Stimulated activated CD8-positive, alpha-beta memory T cell treated with anti-CD3 and anti-CD28 coated beads, Interleukin-4, amount 100 ng/mL, for 48 hours (primary cell): ENCODE measurements around the gene ADSS1.

Experiments used
- DNase-seq: peaks from one replicate; pipeline ENCODE4 v3.0.0-alpha.2; 2020

Gene ADSS1

DNA sequence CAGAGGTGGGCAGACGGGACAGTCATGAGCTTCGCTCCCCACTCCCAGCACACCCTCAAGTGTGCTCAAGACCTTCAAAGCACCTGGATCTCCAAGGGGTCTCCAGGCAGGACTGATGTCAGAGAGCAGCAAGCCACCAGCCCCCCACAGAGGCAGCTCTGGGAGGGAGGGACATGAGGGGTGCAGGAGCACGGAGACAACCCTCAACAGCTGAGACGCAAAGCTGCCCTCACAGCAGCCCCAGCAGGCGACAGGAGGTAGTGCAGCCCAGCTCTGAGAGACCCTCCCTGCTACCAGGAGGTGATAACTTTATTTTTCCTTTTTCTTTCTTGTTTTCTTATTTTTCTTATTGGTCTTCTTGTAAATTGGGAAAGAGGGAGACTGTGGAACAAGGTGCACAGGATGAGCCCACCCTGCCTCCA, 46.8 kb downstream of the ADSS1 start:
- DNase-seq: peak; percentile 50

DNA sequence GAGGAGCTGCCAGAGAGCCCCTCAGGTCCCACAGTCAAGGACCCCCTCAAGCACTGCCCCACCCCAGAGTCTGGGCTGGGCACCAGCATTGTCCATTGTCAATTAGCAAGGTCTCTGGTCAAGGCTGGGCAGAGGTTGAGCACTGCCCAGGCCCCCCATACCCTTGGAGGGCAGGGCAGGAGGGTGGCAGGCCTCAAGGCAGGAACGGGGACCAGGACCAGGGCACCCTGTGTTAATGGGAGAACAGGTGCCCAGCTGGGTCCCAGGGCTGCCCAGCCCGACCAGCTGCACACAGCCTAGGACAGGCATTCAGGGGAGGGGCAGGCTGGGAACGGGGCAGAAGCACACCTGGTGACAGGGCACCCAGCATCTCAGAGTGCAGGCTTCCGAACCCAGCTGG, 47.3 kb downstream of the ADSS1 start:
- no peak for DNase-seq

DNA sequence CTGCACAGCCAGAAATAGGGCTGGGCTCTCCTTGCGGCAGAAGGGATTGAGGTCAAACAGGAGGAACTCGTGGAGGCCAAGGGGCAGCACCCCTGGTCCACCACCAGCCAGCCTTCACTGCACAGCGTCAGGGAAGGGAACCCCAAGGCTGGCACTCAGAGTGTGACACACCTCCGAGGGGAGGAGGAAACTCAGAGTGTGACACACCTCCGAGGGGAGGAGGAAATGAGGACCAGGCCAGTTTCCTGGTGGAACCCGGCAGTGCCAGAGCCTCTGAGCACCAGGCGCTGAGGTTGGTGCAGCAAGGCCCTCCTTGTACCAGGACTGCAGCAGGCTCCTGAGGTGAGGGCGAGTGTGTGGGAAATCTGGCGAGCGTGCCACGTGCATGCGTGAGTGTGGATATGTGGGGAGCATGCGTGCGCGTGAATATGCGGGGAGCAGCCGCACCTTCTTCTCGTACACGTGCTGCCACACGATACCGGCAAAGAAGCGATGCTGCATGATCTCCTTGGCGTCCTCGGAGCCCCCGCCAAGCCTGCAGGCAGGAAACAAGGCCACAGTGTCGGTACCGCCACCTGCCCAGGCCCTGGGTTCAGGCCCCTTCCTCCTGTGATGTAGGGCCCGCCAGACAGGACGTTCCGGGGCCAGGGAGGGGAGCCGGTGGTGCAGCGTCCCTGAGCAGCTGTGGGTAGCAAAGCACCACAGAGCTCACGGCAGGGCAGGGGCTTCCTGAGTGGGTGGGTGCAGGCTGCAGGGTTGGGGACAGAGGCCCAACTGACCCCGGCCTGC, 48.1 kb downstream of the ADSS1 start:
- DNase-seq: no peak

DNA sequence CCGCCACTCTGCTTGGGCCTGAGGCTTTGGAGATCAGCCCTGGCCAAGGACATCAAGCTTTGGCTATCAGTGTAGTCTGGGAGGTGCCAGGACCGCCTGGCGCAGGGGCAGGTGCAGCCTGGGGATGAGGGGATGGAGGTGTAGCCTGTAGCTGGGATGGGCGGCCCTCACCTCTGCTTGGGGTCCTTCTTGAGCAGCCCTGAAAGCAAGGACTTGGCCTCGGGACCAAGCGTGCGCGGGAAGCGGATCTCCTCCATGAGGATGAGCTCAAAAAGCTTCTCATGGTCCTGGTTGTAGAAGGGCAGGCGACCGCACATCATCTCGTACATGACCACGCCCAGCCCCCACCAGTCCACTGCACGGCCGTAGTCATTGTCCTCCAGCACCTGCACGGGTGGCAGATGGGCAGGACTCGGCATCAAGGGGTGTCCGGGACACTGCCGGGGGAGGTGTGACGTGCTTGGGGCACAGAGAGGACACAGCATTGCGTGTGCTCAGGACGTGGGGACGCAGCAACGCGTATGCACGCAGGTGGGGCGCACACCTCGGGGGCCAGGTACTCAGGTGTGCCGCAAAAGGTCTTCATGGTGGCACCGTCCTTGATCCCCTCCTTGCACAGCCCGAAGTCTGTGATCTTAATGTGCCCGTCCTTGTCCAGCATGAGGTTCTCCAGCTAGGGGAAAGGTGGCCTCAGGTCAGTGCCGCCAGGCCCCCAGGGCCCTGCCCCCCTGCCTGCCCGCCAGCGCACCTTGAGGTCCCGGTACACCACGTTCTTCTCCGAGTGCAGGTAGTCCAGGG, 48.9 kb downstream of the ADSS1 start:
- DNase-seq: no peak

DNA sequence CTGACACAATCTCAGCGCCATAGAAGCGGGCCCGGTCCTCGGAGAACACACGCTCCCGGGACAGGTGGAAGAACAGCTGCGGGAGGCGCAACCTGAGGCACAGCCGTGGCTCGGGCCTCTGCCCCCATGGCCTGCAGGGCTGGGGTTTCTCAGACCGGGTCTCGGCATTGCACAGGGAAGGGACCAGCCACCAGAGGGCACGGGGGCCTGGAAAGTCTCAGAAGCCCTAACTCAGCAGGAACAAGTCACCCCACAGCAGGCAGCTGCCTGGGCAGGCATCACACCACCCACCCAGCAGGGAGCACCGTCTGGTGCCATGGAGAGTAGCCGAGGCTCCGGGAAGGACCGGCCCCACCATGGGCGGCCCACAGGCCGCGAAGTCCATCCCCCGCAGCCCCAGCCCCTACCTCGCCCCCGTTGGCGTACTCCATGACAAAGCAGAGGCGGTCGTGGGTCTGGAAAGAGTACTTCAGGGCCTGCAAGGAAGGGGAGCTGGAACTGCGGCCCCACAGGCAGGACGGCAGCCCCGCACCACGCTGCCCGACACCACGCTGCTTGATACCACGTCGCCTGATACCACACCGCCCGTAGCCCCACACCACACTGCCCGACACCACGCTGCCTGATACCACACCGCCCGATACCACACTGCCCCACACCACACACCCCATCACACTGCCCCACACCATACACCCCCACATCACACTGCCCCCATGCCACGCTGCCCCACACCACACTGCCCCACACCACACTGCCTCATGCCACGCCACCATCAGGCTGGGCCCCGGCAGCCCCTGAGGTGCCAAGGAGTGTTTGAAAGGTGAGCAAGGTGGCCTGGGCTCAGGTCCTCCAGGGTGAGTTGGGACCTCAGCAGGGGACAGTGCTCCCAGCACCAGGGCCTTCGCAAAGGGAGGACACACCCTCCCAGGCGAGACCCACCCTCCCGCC, 49.8 kb downstream of the ADSS1 start:
- DNase-seq: no peak

DNA sequence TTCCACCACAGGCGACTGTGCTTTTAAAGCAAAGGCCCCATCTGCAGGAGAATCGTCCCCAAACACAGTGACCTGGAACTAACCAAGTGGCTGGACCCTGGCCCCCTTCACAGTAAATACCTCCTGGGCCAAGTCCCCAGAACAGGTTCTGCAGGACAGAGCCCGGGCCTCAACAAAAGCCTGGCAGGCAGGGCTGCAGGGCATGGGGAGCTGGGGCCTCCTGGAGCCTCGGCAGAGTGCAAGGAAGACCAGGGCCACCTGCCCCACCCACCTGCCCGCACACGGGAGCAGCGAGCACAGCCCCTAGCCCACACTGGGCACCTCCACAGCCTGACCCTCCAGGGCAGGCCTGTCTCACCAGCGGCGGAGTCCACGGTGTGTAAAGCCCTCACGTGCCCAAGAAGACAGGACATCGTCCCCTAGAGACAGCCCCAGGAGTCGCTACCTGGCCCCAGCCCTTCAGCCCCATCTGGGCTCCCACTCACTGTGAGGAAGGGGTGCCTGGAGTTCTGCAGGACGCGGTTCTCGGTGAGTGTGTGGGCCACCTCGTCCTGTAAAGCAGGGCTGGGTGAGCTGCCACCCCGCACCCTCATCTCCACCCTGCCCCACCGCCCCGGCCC, 50.5 kb downstream of the ADSS1 start:
- no peak for DNase-seq

DNA sequence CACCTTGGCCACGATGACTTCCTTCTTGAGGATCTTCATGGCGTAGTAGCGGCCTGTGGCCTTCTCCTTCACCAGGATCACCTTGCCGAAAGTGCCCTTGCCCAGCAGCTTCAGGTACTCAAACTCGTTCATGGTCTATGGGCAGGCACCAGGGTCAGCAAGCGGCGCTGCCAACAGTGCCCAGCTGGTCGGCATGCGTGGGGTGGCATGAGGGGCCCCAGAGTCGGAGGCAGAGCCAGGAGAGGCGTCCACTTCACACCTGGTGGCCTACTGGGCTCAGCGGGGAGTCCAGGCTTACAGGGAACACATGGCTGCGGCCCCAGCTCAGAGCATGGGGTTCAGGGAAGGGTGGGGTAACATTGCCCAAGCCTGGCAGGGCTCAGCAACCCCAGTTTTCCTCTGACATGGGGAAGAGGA, 51.1 kb downstream of the ADSS1 start:
- DNase-seq: no peak

DNA sequence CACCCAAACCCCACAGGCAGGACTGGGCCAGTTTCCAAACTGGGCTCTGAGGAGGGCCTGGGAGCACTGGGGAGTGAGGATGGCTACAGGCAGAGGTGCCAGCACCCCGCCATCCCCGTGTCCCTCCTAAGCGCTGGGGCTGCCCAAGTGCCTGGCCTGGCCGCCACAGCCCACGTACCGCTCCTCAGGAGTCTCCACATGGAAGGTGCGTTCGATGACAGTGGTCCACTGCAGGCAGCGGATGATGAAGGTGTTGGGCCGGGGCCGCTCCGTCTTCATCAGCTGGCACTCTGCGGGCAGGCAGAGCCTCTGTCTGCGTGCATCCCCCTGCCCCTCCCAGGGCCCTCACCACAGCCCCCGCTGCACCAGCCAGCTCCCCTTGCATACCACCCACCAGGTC, 52.5 kb downstream of the ADSS1 start:
- DNase-seq: no peak

DNA sequence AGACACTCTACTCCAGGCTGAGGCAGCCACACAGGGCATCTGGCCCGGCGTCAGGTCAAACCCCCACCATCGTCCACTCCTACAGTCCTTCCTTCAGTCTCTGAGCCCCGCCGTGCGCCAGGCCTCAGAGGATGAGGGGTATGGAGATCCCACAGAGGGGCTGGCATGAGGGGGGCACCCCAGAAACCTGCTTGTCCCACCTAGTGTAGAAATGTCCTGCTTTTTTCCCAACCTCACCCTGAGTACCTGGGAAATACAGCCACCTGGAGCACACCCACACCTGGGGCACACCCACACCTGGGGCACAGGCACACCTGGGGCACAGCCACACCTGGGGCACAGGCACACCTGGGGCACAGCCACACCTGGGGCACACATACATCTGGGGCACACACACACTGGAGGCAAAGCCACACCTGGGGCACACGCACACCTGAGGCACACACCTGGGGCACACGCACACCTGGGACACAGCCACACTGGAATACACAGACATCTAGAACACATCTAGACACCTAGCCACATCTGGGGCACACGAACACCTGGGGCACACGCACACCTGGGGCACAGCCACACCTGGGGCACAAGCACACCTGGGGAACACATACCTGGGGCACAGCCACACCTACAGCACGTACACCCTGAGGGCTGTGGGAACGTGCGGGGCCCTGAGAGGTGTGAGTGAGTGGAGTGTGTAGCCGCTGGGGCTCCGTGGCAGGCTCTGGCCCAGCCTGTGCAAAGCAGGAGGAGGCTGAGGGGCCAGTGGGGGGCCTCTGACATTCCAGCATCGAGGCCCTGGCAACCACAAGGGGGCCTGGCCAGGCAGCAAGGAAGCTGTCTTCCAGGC, 53.2 kb downstream of the ADSS1 start:
- DNase-seq: no peak

DNA sequence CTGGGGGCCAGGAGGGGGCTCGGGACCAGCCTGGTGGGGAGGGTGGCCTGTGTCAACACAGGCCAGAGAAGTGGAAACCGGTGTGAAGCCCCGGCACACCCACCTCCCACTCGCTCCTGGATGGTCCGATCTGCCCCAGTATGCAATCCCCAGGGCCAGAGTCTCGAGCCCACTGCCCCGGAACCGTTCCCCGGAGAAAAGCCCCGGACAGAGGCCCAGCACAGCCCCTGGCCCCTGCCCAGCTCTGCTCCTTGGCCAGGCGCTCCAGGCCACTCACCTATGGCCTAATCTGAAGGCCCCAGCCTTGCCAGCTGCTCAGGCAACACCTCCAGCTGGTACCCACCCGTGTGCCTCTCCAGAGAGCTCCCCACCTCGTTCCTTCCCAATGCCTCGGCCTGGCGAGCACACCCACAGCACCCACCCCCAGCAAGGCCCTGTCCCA, 53.8 kb downstream of the ADSS1 start:
- DNase-seq: no peak

DNA sequence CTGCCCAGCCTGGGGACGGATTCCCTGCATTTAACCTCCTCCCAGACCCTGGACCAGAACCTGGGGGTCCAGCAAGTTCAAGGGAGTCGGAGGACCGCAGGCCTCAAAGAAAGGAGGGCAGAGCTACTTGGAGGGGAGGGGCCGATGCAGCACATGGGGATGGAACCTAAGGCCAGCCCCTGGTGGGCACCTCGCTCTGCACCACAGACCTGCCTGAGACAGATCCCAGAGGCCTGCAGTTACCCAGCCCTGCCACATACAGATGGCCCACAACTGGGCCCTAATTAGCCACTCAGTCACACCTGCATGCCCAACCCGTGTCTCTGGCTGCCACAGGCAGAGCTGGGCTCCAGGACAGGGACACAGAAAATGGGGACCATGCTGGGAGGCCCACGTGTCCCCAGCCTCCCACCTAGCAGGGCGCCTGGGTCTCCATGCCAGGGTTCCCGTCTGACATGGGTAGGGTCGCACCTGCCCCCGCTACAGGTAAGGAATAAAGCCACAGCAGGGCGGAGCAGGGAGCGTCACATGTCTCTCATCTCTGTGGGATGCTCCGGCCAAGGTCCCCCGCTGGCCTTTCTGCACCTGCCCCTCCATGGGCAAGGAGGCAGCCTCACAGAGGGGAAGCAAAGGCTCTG, 54.8 kb downstream of the ADSS1 start:
- no peak for DNase-seq

DNA sequence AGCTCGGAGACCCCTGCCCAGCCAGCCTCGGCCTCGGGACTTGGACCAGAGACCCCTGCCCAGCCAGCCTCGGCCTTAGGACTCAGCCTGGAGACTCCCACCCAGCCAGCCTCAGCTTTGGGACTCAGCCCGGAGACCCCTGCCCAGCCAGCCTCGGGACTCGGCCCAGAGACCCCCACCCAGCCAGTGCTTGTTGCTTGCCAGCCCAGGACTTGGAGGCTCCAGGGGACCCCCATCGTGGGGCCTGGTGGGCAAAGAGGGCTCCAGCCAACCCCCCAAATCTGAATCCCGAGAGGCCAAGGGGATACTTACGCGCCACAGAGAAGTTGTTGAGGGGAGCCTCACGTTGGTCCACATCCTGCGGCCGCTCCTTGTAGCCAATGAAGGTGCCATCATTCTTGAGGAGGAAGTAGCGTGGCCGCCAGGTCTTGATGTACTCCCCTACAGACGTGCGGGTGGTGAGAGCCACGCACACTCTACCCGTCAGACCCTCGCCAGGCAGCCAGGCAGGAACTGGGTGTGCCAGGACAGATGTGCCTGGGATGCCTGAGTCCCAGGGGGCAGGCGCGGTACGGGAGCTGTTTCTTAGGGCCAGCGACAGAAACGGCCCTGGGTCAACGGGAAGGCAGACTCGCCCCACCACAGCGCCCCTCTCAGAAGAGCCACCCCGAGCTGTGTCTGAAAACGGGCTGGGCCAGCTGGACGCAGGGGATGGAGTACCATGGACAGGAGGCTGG, 55.9 kb downstream of the ADSS1 start:
- DNase-seq: no peak

DNA sequence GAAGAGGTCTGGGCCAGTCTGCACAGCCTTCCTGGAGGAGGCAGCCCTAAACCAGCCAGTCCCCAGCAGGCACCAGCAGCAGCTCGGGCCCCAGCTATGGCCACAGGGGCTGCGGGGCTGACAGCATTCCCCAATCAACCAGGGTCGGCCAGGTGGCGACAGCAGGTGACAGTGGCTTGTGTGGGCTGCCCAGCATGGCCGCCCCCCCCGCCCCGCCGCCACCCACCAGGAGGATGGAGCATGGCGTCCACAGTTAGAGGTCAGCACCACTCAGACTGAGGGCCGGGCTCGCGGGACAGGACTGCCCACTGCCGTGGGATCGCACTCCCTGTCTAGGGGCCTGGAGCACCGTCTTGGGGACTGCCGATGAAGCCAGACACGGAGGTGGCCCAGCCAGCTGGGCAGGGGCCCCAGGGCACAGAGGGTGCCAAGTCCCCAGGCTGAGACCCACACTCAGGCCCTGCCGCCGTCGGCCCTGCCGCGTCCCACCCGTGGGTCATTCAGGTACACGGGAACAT, 56.5 kb downstream of the ADSS1 start:
- DNase-seq: no peak

DNA sequence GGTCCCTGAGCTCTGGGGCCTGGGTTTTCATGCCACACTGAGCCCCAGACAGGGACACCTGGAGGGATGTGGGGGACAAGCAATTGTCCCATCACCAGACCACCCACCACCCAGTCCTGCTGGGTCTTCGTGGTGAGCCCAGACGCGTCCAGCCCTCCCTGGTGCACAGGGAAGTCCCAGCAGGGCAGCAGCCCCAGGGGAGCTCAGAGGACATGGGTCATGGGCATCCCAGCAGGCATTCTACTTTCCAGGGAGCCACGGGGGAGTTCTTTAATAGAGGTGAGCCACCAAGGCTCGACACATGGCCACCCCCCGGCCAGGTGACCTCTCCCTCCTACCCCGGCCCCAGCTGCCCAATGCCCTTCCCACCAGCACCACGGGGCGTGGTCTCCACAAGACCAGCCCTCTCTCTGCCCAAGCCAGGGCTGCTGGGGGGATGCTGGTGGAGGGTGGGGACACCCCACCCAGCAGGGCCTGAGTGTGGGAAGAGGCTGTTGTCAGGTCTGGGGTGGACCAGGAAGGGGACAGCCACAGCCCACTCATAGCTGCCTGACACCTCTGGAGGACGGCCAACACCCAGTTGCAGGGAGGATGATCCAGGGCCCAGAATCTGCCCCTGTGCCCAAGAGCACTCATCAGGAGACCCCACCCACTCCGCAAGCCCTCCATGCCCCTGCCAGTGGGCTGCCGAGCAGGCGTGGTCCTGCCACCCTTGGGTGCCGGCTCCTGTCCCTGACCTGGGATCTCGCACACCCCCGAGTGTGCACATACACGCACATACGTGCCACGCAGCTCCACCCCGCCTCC, 57.4 kb downstream of the ADSS1 start:
- DNase-seq: no peak

DNA sequence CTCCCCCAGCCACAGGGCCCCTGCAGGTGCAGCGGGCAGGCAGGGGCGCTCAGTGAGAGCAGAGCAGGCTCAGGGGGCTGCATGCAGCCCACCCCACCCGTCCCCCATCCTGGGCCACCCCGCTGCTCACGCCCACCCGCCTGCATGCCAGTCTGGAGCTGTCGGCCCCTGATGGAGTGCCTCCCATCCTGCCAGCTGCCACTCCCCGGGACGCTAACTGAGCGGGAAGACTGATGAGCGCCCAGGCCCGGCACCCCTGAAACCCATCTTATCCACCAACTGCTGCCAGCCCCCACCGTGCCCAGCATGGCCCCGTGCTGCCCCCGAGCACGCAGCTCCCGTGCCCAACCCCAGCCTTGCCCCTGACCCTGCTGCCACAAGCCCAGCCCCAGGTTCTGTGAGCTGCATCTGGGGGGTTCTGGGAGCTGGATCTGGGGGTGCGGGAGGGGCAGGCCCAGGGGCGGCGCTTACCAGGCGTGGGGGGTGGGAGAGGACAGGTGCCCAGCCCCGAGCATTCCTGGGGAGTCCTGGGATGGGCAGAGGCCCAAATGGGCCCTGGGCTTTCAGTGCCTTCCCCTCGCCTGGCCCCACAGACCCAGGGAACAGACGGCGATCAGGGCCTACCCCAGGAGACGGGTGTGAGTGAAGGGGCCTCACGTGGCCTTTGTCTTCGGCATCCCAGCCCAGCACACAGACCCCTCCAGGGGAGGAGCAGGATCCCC, 58.2 kb downstream of the ADSS1 start:
- no peak for DNase-seq

DNA sequence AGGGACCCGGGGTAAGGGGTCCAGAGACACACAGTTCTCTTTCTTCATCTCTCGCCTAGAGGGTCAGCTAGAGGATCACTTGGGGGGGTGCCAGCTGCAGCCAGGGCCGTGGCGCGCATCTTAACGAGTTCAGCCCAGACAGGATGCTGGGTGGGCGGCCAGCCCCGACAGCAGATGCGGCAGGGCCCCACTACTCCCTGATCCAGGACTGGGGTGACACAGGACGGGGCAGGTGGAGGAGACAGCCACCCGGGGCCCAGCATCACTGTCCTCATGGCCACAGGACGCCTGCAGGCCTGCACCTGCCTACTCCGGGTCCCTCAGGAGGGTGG, 58.7 kb downstream of the ADSS1 start:
- no peak for DNase-seq

DNA sequence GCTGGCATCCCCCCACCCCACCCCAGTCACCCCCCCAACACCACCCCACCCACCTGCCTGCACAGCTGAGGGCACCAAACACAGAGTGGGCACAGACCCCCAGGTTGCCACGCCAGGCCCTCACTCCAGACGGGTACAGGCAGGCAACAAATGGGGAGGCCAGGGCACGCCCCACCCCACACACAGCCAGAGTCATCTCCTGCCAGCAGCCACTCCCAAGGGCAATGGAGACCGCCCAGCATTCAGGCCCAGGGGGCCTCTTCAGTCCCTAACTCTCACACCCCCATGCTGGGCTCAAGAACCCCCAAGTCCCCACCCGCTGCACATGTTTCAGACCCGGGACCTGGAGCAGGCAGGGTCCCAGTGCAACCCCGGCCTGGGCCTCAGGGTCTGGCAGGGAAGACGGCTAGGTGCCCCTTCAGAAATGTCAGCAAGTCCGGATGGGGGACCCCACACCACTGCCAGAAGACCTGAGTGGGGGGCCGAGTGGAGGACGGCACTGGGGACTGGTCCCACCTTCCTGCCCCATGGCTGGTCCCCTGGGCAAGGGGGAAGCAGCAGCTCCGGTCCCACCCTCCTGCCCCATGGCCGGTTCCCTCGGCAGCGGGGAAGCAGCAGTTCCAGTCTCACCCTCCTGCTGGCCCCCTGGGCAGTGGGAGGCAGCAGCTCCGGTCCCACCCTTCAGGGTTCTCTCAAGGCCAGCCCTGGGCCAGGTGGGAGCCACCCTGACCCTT, 59.6 kb downstream of the ADSS1 start:
- DNase-seq: no peak

DNA sequence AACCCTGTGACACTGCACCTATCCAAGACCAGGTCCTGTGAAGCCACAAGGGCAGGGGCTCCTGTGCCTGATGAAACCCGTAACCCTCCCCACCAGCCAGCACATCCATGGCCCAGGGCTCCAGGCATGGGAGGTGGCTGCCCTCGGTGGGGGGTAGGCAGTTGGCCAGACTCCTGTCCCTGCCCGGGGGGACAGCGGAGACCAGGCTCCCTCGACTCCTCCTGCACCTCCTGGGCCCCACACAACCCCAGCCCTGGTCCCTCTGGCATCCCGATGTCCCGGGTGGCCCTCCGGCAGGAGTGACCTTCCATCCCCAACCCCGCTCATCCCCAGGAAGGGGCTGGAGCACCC, 60.2 kb downstream of the ADSS1 start:
- no peak for DNase-seq
